Measurements from ENCODE around the gene USHBP1. TPM values are rescaled to one million over a fixed set of nuclear protein-coding genes. Genes with fewer than 3 reads are reported as not detected.

Gene USHBP1
- total and polyA plus RNA-seq, 2 of the 13 experiments (the other 11 are each of a cell fraction or from before 2014, with no cell fraction given) = 0.15 to 1.5 TPM

GRCh38 chr19:17215127-17215971 is 49.2 kb downstream of the USHBP1 start, which contains the start of gene USE1 (continued):
- TF ChIP-seq AKNA (CRISPR knock-in tag; IDR thresholded peaks at IDR 0.05; ENCODE audit: borderline replicate concordance) (no peak; the same call in 1 of the 2 replicates), TIGD3 (CRISPR knock-in tag; IDR thresholded peaks at IDR 0.05; ENCODE audit: borderline replicate concordance) (no peak), PAXIP1 (CRISPR knock-in tag; conservative IDR thresholded peaks at IDR 0.05) (peak; percentile 12; the same call in 1 of the 2 replicates), HNRNPUL1 (IDR thresholded peaks at IDR 0.05; ENCODE audit: low read depth, low read length) (no peak), SRSF1 (optimal IDR thresholded peaks at IDR 0.05; ENCODE audit: low read depth, low read length) (peak; percentile 82), ZBTB8A (CRISPR knock-in tag; IDR thresholded peaks at IDR 0.05; ENCODE audit: borderline replicate concordance, low read depth) (no peak), REST (IDR thresholded peaks at IDR 0.05; ENCODE audit: borderline replicate concordance in 1 of 2, low read depth in 1 of 2, low read length in 2 of 2) (peak in 1 of 2 experiments; percentile 69; a peak in 2 of 4 replicates), TFAP4 (IDR thresholded peaks at IDR 0.05; ENCODE audit: borderline replicate concordance, low read depth) (0 out of 2 replicates have a peak, but pooled peaks have one; percentile 14), TBX2 (CRISPR knock-in tag; IDR thresholded peaks at IDR 0.05; ENCODE audit: borderline replicate concordance) (peak; percentile 71)

Data from HepG2 (cell line).